ENCODE data around the gene NT5DC1.

The NT5DC1 gene

GRCh38 chr6:116156405-116157326, 56.0 kb downstream of the NT5DC1 start:
- DNase-seq (ENCODE audit: low read depth) = no peak
- TF ChIP-seq CTCF (conservative IDR thresholded peaks at IDR 0.05; ENCODE audit: low read length) = no peak
- H3K4me3 ChIP-seq (ENCODE audit: low read length) = no peak overlapping the region

- peak; percentile 17 for DNase-seq (ENCODE audit: low read depth)
- TF ChIP-seq CTCF (conservative IDR thresholded peaks at IDR 0.05; ENCODE audit: low read length) = no peak
Observed at GRCh38 chr6:116157391-116157790, 56.7 kb downstream of the NT5DC1 start.

GRCh38 chr6:116158641-116159040, 58.0 kb downstream of the NT5DC1 start:
- DNase-seq (ENCODE audit: low read depth) = peak; percentile 49
- no peak for TF ChIP-seq CTCF (conservative IDR thresholded peaks at IDR 0.05; ENCODE audit: low read length)
- H3K4me3 ChIP-seq (ENCODE audit: low read length) = no peak overlapping the region

More at GRCh38 chr6:116157391-116157790, 56.7 kb downstream of the NT5DC1 start:
- H3K4me3 ChIP-seq (ENCODE audit: low read length) = no peak overlapping the region

GRCh38 chr6:116159782-116160524, 59.3 kb downstream of the NT5DC1 start:
- TF ChIP-seq CTCF (conservative IDR thresholded peaks at IDR 0.05; ENCODE audit: low read length) = no peak

GRCh38 chr6:116165596-116165995, 64.9 kb downstream of the NT5DC1 start:
- no peak for TF ChIP-seq CTCF (conservative IDR thresholded peaks at IDR 0.05; ENCODE audit: low read length)

More at GRCh38 chr6:116159782-116160524, 59.3 kb downstream of the NT5DC1 start:
- peak; percentile 80 for DNase-seq (ENCODE audit: low read depth)
- H3K4me3 ChIP-seq (ENCODE audit: low read length) = no peak overlapping the region

GRCh38 chr6:116166369-116166768, 65.7 kb downstream of the NT5DC1 start:
- DNase-seq (ENCODE audit: low read depth) = no peak
- no peak for TF ChIP-seq CTCF (conservative IDR thresholded peaks at IDR 0.05; ENCODE audit: low read length)
- H3K4me3 ChIP-seq (ENCODE audit: low read length) = no peak overlapping the region

More at GRCh38 chr6:116165596-116165995, 64.9 kb downstream of the NT5DC1 start:
- no peak overlapping the region for H3K4me3 ChIP-seq (ENCODE audit: low read length)
- DNase-seq (ENCODE audit: low read depth) = no peak

Data from AG10803 (cell line).